Colonic mucosa (tissue), 4 donors: Measurements from ENCODE around the gene DDR2. TPM values are rescaled to one million over a fixed set of nuclear protein-coding genes. Genes with fewer than 3 reads are reported as not detected.

Experiments
- DNase-seq: peaks from one replicate; pipeline ENCODE4 v3.0.0-alpha.2; 2020
- H3K27ac ChIP-seq: fragments of 200-600 bp; one replicate; pipeline ENCODE4 v1.8.0; 2021
- H3K27me3 ChIP-seq: fragments of 200-600 bp; one replicate; pipeline ENCODE4 v1.8.0; 2021
- H3K36me3 ChIP-seq: fragments of 200-600 bp; one replicate; pipeline ENCODE4 v1.8.0; 2021
- H3K4me1 ChIP-seq: fragments of 200-600 bp; one replicate; pipeline ENCODE4 v1.8.0; 2021; ENCODE audit warnings: mild to moderate bottlenecking
- H3K4me3 ChIP-seq: fragments of 200-600 bp; one replicate; pipeline ENCODE4 v1.8.0; 2021
- H3K9ac ChIP-seq, 2 donors: one replicate each; pipeline ENCODE4 v1.7.0; 2013; ENCODE audit warnings: control low read depth in 2 of 2, low read depth in 2 of 2, low read length in 2 of 2
- H3K9me3 ChIP-seq: fragments of 200-600 bp; one replicate; pipeline ENCODE4 v1.8.0; 2021
- CTCF ChIP-seq: fragments of 200-600 bp; IDR thresholded peaks from one replicate; pipeline ENCODE4 v1.8.0; 2022; ENCODE audit warnings: antibody characterized with exemption, mild to moderate bottlenecking
- intact Hi-C: fragments of 100-400 bp; cut with DNase I; formaldehyde crosslinking; loops from one replicate; pipeline ENCODE4 v1.14.1; 2022
- total RNA-seq, 2 donors: library from RNA; stranded (reverse); fragmentation: NEBNext Ultra II Directional in 1 of 2; extraction: Animal tissue kit (Norgen Biotek cat#: 25700) in 1 of 2; gene quantifications; one replicate each; pipeline ENCODE4 v1.2.1, GENCODE V29; 2021
- donor health status: healthy.
- donor health status: DM: no; HTN: no; CAD: no.
- donor health status: DM: no; HTN: no; CAD: no.

DDR2 gene
- total RNA-seq, 2 donors from 2014 or later: 7.6 to 26.5 TPM

GRCh38 chr1:162639718-162640117, 7.5 kb downstream of the DDR2 start:
- H3K9ac ChIP-seq: no peak overlapping the region
- DNase-seq: no peak
- intact Hi-C loops: loop anchor here (1.0 kb wide), 1 partner anchor 10 kb away; no protein-coding TSS in a partner anchor
- no peaks in the 10 kb centered on the region for H3K9me3 ChIP-seq
- no peak overlapping the region for H3K27ac ChIP-seq
- H3K4me3 ChIP-seq: no peak overlapping the region
- no peaks in the 10 kb centered on the region for H3K36me3 ChIP-seq
- no peaks in the 10 kb centered on the region for H3K27me3 ChIP-seq
- TF ChIP-seq CTCF: no peak
- no peaks in the 10 kb centered on the region for H3K4me1 ChIP-seq

- Histone ChIP-seq H3K27me3 (no peaks in the 10 kb centered on the region), H3K27ac (no peak overlapping the region), H3K36me3 (no peaks in the 10 kb centered on the region), H3K4me1 (no peaks in the 10 kb centered on the region), H3K4me3 (no peak overlapping the region), H3K9me3 (no peaks in the 10 kb centered on the region), H3K9ac (no peak overlapping the region)
- no peak for DNase-seq
- intact Hi-C loops: no loop called here
- no peak for TF ChIP-seq CTCF
Measured at GRCh38 chr1:162641114-162641513, 8.8 kb downstream of the DDR2 start.

GRCh38 chr1:162644986-162645314, 12.7 kb downstream of the DDR2 start:
- no peaks in the 10 kb centered on the region for H3K4me1 ChIP-seq
- no peaks in the 10 kb centered on the region for H3K27me3 ChIP-seq
- intact Hi-C loops: no loop called here
- no peak for DNase-seq
- no peaks in the 10 kb centered on the region for H3K9me3 ChIP-seq
- TF ChIP-seq CTCF: no peak
- no peak overlapping the region for H3K4me3 ChIP-seq
- no peak overlapping the region for H3K9ac ChIP-seq
- H3K27ac ChIP-seq: no peak overlapping the region
- H3K36me3 ChIP-seq: no peaks in the 10 kb centered on the region

- Histone ChIP-seq H3K27me3 (no peaks in the 10 kb centered on the region), H3K36me3 (no peaks in the 10 kb centered on the region), H3K4me1 (no peaks in the 10 kb centered on the region), H3K9me3 (no peaks in the 10 kb centered on the region), H3K9ac (no peak overlapping the region), H3K4me3 (no peak overlapping the region), H3K27ac (no peak overlapping the region)
- TF ChIP-seq CTCF: no peak
- intact Hi-C loops: no loop called here
- DNase-seq: no peak
Measured at GRCh38 chr1:162645666-162646065, 13.4 kb downstream of the DDR2 start.

- intact Hi-C loops: no loop called here
- no peak overlapping the region for H3K27ac ChIP-seq
- no peak for DNase-seq
- H3K9me3 ChIP-seq: no peaks in the 10 kb centered on the region
- H3K4me3 ChIP-seq: no peak overlapping the region
- no peak for TF ChIP-seq CTCF
- no peaks in the 10 kb centered on the region for H3K4me1 ChIP-seq
- H3K27me3 ChIP-seq: no peaks in the 10 kb centered on the region
- no peak overlapping the region for H3K9ac ChIP-seq
- H3K36me3 ChIP-seq: no peaks in the 10 kb centered on the region
Measured at GRCh38 chr1:162649583-162649982, 17.3 kb downstream of the DDR2 start.
